ENCODE measurements around the gene GTF2B.

- TF ChIP-seq POLR2A (IDR thresholded peaks at IDR 0.05; ENCODE audit: low read length) (no peak), GATA1 (IDR thresholded peaks at IDR 0.05; ENCODE audit: low read depth, low read length) (no peak)
Observed at GRCh38 chr1:88847643-88848042, 43.7 kb downstream of the GTF2B start.

Measured in erythroblast (primary cell).